ENCODE data around the gene PLCB3. TPM values are rescaled to one million over a fixed set of nuclear protein-coding genes. Genes with fewer than 3 reads are reported as not detected.
A peak's percentile ranks its signal among the peaks of the same experiment; 100 is the strongest.
"Not testable (repeated sequence)": the region's sequence is repeated elsewhere in the genome, so short reads cannot be mapped to it uniquely, and the experiment has no call there.

The PLCB3 gene
- total RNA-seq, 1 donor = 25.3 TPM

DNA sequence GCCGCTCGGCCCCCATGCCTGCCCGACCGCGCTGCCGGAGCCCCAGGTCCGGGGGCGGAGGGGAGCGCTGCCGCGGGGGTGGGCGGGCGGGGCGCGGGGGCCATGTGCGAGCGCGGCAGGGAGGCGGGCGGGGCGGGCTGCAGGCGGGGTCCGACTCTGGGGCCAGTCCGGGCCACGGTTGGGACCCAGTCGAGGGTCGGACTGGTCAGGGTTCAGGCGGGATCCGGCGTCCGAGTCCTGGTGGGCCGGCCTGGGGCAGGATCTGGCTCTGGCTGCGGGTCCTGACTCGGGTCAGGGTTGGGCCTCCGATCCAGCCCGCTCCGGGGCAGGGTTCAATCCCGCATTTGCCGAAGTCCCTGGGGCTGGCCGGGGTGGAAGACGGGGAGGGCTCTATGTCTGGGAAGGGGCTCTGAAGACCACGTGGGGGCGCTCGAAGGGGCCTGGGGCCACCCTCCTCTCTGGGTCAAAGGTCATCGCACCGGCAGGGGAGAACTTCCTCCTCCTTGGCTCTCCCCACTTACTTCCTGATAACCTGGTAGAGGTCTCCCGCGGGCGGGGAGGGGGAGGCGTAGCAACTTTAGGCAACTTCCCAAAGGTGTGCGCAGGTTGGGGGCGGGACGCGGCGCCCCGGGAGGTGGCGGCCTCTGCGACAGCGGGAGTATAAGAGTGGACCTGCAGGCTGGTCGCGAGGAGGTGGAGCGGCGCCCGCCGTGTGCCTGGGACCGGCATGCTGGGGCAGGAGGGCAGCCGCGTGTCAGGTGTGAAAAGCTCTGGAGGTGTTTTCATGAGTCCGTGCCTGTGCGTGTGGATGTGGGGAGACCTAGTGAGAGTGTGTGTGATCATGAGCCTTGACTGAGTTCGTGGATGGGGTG lies 54.6 kb downstream of the PLCB3 start:
- Histone ChIP-seq H3K4me1 (ENCODE audit: insufficient read depth, low read length) (peaks cover 15% of the 10 kb centered on the region), H3K4me3 (ENCODE audit: insufficient read depth, low read length) (peak overlapping the region; percentile 82), H3K27ac (ENCODE audit: low read depth, low read length) (peak overlapping the region; percentile 51), H3K36me3 (ENCODE audit: insufficient read depth, low read length) (no peaks in the 10 kb centered on the region), H3K9me3 (ENCODE audit: low read depth, low read length) (no peaks in the 10 kb centered on the region), H3K79me2 (ENCODE audit: insufficient read depth, low read length) (peaks cover 14% of the 10 kb centered on the region), H3K4me2 (ENCODE audit: insufficient read depth, low read length) (peak overlapping the region; percentile 91), H3K27me3 (ENCODE audit: insufficient read depth, low read length) (peaks cover under 1% of the 10 kb centered on the region), H4K20me1 (ENCODE audit: insufficient read depth, low read length) (peaks cover 4% of the 10 kb centered on the region), H2AFZ (ENCODE audit: low read length) (peak overlapping the region; percentile 72)
- DNase-seq (ENCODE audit: insufficient read length, low spot score, missing footprints) = peak; percentile 86
- TF ChIP-seq, protein P1, sequence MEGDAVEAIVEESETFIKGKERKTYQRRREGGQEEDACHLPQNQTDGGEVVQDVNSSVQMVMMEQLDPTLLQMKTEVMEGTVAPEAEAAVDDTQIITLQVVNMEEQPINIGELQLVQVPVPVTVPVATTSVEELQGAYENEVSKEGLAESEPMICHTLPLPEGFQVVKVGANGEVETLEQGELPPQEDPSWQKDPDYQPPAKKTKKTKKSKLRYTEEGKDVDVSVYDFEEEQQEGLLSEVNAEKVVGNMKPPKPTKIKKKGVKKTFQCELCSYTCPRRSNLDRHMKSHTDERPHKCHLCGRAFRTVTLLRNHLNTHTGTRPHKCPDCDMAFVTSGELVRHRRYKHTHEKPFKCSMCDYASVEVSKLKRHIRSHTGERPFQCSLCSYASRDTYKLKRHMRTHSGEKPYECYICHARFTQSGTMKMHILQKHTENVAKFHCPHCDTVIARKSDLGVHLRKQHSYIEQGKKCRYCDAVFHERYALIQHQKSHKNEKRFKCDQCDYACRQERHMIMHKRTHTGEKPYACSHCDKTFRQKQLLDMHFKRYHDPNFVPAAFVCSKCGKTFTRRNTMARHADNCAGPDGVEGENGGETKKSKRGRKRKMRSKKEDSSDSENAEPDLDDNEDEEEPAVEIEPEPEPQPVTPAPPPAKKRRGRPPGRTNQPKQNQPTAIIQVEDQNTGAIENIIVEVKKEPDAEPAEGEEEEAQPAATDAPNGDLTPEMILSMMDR (IDR thresholded peaks at IDR 0.05; ENCODE audit: extremely low read depth, low read depth, low read length) = peak; percentile 31

DNA sequence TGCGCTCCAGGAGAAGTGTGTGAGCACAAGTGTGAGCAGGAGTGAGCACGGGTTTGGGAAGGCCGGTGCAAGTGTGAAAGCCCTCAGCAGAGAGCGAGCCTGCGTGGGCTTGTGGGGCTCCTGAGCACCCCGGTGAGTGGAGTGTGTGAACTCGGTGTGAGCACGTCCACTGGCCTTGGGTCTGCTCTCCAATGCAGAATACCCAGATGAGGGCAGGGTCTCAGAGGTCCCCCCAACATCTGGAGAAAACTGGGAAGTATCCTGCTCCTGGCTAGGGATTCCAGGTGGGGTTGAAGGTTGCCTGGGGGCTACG lies 55.2 kb downstream of the PLCB3 start:
- peaks cover 15% of the 10 kb centered on the region for H3K4me1 ChIP-seq (ENCODE audit: insufficient read depth, low read length)
- peaks cover 16% of the 10 kb centered on the region for H3K79me2 ChIP-seq (ENCODE audit: insufficient read depth, low read length)
- H3K36me3 ChIP-seq (ENCODE audit: insufficient read depth, low read length) = no peaks in the 10 kb centered on the region
- H3K27ac ChIP-seq (ENCODE audit: low read depth, low read length) = peak overlapping the region; percentile 51
- peak overlapping the region; percentile 91 for H3K4me2 ChIP-seq (ENCODE audit: insufficient read depth, low read length)
- TF ChIP-seq, protein P1 (IDR thresholded peaks at IDR 0.05; ENCODE audit: extremely low read depth, low read depth, low read length) = no peak
- peak overlapping the region; percentile 72 for H2AFZ ChIP-seq (ENCODE audit: low read length)
- no peaks in the 10 kb centered on the region for H3K9me3 ChIP-seq (ENCODE audit: low read depth, low read length)
- peaks cover 4% of the 10 kb centered on the region for H4K20me1 ChIP-seq (ENCODE audit: insufficient read depth, low read length)
- H3K27me3 ChIP-seq (ENCODE audit: insufficient read depth, low read length) = no peaks in the 10 kb centered on the region
- peak overlapping the region; percentile 82 for H3K4me3 ChIP-seq (ENCODE audit: insufficient read depth, low read length)
- no peak for DNase-seq (ENCODE audit: insufficient read length, low spot score, missing footprints)

DNA sequence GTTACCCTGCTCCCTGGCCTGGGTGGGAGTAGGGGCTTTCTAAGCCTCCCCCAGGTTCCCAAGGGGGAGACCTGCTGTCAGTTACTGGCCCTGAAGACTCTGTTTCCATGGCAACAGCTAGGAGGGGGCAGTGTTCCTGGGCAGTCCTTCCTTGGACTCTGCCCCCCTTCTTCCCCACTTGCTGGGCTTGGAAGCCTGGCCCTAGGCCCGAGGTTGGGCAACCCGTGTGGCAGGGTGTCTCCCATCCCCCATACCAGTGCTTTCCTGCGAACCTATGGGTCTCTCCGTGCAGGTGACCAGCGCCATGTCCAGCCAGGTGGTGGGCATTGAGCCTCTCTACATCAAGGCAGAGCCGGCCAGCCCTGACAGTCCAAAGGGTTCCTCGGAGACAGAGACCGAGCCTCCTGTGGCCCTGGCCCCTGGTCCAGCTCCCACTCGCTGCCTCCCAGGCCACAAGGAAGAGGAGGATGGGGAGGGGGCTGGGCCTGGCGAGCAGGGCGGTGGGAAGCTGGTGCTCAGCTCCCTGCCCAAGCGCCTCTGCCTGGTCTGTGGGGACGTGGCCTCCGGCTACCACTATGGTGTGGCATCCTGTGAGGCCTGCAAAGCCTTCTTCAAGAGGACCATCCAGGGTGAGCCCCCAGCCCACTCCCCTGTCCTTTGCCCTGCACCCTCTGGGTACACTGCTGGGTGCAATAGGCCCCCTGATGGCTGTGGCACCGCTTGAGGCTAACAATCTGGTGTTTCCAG lies 55.7 kb downstream of the PLCB3 start:
- Histone ChIP-seq H3K4me1 (ENCODE audit: insufficient read depth, low read length) (peaks cover 15% of the 10 kb centered on the region), H3K9me3 (ENCODE audit: low read depth, low read length) (no peaks in the 10 kb centered on the region), H3K27me3 (ENCODE audit: insufficient read depth, low read length) (no peaks in the 10 kb centered on the region), H3K27ac (ENCODE audit: low read depth, low read length) (peak overlapping the region; percentile 51), H4K20me1 (ENCODE audit: insufficient read depth, low read length) (peaks cover 4% of the 10 kb centered on the region), H3K4me3 (ENCODE audit: insufficient read depth, low read length) (peak overlapping the region; percentile 82), H3K79me2 (ENCODE audit: insufficient read depth, low read length) (peaks cover 16% of the 10 kb centered on the region), H3K4me2 (ENCODE audit: insufficient read depth, low read length) (peak overlapping the region; percentile 91), H3K36me3 (ENCODE audit: insufficient read depth, low read length) (no peaks in the 10 kb centered on the region), H2AFZ (ENCODE audit: low read length) (no peak overlapping the region)
- peak; percentile 78 for DNase-seq (ENCODE audit: insufficient read length, low spot score, missing footprints)
- TF ChIP-seq, protein P1 (IDR thresholded peaks at IDR 0.05; ENCODE audit: extremely low read depth, low read depth, low read length) = no peak

DNA sequence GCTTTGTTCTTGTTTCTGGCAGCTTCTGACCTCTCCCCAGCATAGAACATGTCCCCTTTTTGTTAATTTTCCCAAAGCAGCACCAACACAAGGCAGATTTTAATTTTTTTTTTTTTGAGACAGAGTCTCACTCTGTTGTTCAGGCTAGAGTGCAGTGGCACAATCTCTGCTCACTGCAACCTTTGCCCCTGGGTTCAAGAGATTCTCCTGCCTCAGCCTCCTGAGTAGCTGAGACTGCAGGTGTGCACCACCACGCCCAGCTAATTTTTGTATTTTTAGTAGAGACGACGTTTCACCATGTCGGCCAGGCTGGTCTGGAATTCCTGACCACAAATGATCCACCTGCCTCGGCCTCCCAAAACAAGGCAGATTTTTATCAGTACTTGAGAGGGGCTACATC lies 56.5 kb downstream of the PLCB3 start:
- not testable (repeated sequence) for DNase-seq (ENCODE audit: insufficient read length, low spot score, missing footprints); H3K9me3 ChIP-seq (ENCODE audit: low read depth, low read length); H3K27ac ChIP-seq (ENCODE audit: low read depth, low read length); H3K4me2 ChIP-seq (ENCODE audit: insufficient read depth, low read length); H3K4me3 ChIP-seq (ENCODE audit: insufficient read depth, low read length); H4K20me1 ChIP-seq (ENCODE audit: insufficient read depth, low read length); H3K27me3 ChIP-seq (ENCODE audit: insufficient read depth, low read length); H3K36me3 ChIP-seq (ENCODE audit: insufficient read depth, low read length); H2AFZ ChIP-seq (ENCODE audit: low read length)
- Histone ChIP-seq H3K4me1 (ENCODE audit: insufficient read depth, low read length) (peaks cover 15% of the 10 kb centered on the region), H3K79me2 (ENCODE audit: insufficient read depth, low read length) (peaks cover 21% of the 10 kb centered on the region)
